ENCODE results near the gene ANXA2R.

The ANXA2R gene

DNA sequence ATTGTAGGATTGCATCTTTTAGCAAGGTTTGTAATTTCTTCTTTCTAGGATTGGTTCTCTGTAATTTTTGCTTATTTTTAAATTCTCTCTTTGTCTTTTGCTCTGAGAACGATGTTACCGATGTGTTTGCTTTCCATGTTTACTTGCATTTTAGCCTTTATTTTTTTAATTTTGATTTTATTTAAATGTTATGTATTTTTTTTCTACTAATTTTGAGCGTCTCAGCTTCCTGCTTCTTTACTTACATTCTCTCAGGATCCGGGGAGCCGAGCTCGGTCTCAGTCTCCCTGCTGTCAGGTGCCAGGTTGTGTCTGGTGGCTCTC is 20.9 kb downstream of the ANXA2R start:
- ChIA-PET CTCF (interaction anchor here (1.0 to 3.9 kb wide), 6 partner anchors 10 to 110 kb away, joined by 4 to 31 read pairs (median 10); partner anchors contain the start of gene ANXA2R), POLR2A (interaction anchor here (1.0 to 4.6 kb wide), 13 partner anchors 8 to 583 kb away, joined by 3 to 42 read pairs (median 8); partner anchors contain the start of genes ANXA2R, TMEM267 and ZNF131)
- no peak for DNase-seq (ENCODE audit: extremely low spot score)
- peak; percentile 10; the same call in 1 of the 2 replicates for TF ChIP-seq L3MBTL2 (conservative IDR thresholded peaks at IDR 0.05)
- no peak for TF ChIP-seq ELF4 (IDR thresholded peaks at IDR 0.05)

DNA sequence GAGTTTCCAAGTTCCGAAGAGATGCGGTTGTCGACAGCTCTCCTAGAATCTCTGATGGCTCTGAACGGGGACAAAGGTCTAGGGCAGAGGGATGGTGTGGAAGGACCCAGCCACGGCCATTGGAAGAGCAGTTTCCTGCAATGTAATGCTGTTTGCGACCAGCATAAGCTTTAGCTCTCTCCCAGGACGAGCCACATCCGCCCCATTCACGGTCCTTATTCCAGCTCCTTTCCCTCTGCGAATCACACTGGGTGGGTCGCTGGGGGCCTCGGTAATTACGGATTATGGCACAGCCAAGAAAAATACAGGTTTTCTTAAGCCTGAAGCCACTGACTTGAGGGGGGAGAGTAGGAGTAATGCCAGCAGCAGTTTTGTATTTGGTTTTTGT is 22.7 kb downstream of the ANXA2R start:
- DNase-seq (ENCODE audit: extremely low spot score) = no peak
- ChIA-PET POLR2A (interaction anchor here (0.6 to 4.6 kb wide), 12 partner anchors 9 to 1113 kb away, joined by 3 to 36 read pairs (median 4); partner anchors contain the start of genes ANXA2R, RIMOC1 and TMEM267), CTCF (interaction anchor here (0.6 to 1.0 kb wide), 3 partner anchors 10 to 108 kb away, joined by 3 to 6 read pairs (median 5); no protein-coding TSS in a partner anchor)
- TF ChIP-seq LEF1 (IDR thresholded peaks at IDR 0.05; ENCODE audit: borderline replicate concordance) (no peak), TARDBP (IDR thresholded peaks at IDR 0.05) (no peak), ELF4 (IDR thresholded peaks at IDR 0.05) (no peak), FOXK2 (IDR thresholded peaks at IDR 0.05) (no peak), ARNT (IDR thresholded peaks at IDR 0.05) (no peak), ZNF384 (IDR thresholded peaks at IDR 0.05) (no peak), CTBP1 (IDR thresholded peaks at IDR 0.05; ENCODE audit: borderline replicate concordance) (no peak), FOXA1 (IDR thresholded peaks at IDR 0.05) (no peak), FOXM1 (IDR thresholded peaks at IDR 0.05; ENCODE audit: borderline replicate concordance) (no peak), BHLHE40 (IDR thresholded peaks at IDR 0.05; ENCODE audit: borderline replicate concordance) (no peak)

DNA sequence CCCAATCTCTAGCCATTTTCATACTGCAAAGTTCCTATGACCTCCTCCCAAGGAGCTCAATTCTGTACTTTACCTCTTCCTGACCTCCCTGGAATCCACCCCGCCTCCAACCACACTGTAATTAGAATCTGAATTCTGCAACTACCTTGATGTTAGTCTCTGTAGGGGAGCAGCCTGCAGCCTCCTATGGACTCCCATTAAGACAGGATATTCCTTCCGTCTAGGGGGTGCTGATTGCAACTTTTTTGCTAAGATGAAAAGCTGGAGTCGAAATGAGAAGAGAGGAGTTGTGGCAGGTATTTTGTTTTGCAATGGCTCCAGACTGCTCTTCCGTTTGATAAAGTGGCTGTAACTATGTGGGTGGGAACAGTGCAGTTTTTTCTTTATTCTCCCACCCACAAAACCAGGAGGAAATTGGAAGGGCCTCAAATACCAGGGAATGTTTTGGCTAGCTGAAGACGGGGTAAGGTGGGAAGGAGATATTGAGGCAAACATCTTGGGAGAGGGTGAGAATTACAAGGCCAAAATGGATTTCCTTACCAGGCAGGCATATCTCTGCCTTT is 23.8 kb downstream of the ANXA2R start:
- CTCF ChIA-PET = no interaction called here
- TF ChIP-seq FOXK2 (IDR thresholded peaks at IDR 0.05) (no peak), FOXM1 (IDR thresholded peaks at IDR 0.05; ENCODE audit: borderline replicate concordance) (no peak), L3MBTL2 (conservative IDR thresholded peaks at IDR 0.05) (no peak), ZNF384 (IDR thresholded peaks at IDR 0.05) (no peak)
- no peak for DNase-seq (ENCODE audit: extremely low spot score)
- POLR2A ChIA-PET = interaction anchor here (1.7 to 4.6 kb wide), 4 partner anchors 8 to 25 kb away, joined by 4 to 36 read pairs (median 18); partner anchors contain the start of gene ANXA2R

DNA sequence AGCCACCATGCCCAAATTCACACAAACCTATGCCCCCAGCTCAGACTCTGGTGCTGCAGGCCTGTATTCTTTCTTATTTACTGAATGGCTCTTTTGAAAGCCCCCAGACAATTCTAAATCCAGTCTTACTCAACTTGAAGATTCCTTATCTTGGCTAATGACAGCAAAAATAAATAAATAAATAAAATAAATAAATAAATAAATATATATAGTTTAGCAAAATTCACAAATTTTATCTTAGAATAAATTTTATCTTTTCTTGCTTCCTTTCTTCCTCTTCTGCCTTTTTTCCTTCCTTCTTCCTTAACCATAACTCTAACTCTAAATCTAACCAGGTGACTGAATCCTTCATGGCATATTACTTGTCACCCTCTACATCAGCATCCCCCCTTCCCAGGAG is 25.6 kb downstream of the ANXA2R start:
- POLR2A ChIA-PET = interaction anchor here (1.6 kb wide), 1 partner anchor 51 kb away, joined by 4 read pairs; no protein-coding TSS in a partner anchor
- TF ChIP-seq ARNT (IDR thresholded peaks at IDR 0.05) = no peak
- TF ChIP-seq FOXK2 (IDR thresholded peaks at IDR 0.05) = no peak
- TF ChIP-seq CTBP1 (IDR thresholded peaks at IDR 0.05; ENCODE audit: borderline replicate concordance) = no peak
- TF ChIP-seq SUZ12 (IDR thresholded peaks at IDR 0.05) = no peak
- TF ChIP-seq ELF4 (IDR thresholded peaks at IDR 0.05) = no peak
- no peak for TF ChIP-seq SP1 (IDR thresholded peaks at IDR 0.05)
- TF ChIP-seq L3MBTL2 (conservative IDR thresholded peaks at IDR 0.05) = no peak
- no peak for TF ChIP-seq BHLHE40 (IDR thresholded peaks at IDR 0.05; ENCODE audit: borderline replicate concordance)
- no peak for TF ChIP-seq FOXA1 (IDR thresholded peaks at IDR 0.05)
- CTCF ChIA-PET = interaction anchor here (0.6 to 1.1 kb wide), 2 partner anchors 27 to 561 kb away, joined by 3 to 5 read pairs; no protein-coding TSS in a partner anchor
- DNase-seq (ENCODE audit: extremely low spot score) = no peak

DNA sequence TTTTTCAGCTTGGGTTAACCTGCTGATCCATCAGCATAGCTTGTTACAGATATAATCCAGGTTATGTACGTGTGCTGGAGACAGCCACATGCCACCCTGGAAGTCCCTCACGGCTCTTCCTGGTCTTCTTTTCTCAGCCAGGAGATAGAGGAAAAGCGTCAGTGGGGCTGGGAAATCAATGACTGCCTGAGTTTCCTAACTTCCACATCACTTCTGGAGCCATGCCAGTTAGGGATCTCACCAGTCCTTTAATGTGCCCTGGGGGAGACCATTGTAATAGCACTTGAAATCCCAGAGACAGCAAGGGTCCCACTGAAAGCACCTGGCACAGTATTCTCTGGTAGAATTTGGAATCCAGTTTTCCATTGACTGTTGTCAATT is 29.2 kb downstream of the ANXA2R start:
- DNase-seq (ENCODE audit: extremely low spot score) = no peak
- TF ChIP-seq HDGF (IDR thresholded peaks at IDR 0.05; ENCODE audit: borderline replicate concordance) (no peak), FOXA1 (IDR thresholded peaks at IDR 0.05) (no peak), ELF4 (IDR thresholded peaks at IDR 0.05) (no peak), ZNF384 (IDR thresholded peaks at IDR 0.05) (no peak), CTBP1 (IDR thresholded peaks at IDR 0.05; ENCODE audit: borderline replicate concordance) (no peak), FOXM1 (IDR thresholded peaks at IDR 0.05; ENCODE audit: borderline replicate concordance) (no peak)
- ChIA-PET CTCF (no interaction called here), POLR2A (interaction anchor here (1.0 kb wide), 1 partner anchor 8 kb away, joined by 3 read pairs; no protein-coding TSS in a partner anchor)

- POLR2A ChIA-PET = interaction anchor here (1.0 to 4.6 kb wide), 13 partner anchors 8 to 475 kb away, joined by 3 to 41 read pairs (median 9); partner anchors contain the start of genes ANXA2R and TMEM267
- no peak for DNase-seq (ENCODE audit: extremely low spot score)
- CTCF ChIA-PET = interaction anchor here (0.7 to 1.9 kb wide), 7 partner anchors 9 to 97 kb away, joined by 3 to 12 read pairs (median 3); no protein-coding TSS in a partner anchor
- TF ChIP-seq CTBP1 (IDR thresholded peaks at IDR 0.05; ENCODE audit: borderline replicate concordance) (no peak), SP1 (IDR thresholded peaks at IDR 0.05) (no peak), FOXK2 (IDR thresholded peaks at IDR 0.05) (no peak), ZNF384 (IDR thresholded peaks at IDR 0.05) (no peak), PKNOX1 (IDR thresholded peaks at IDR 0.05) (no peak), LEF1 (IDR thresholded peaks at IDR 0.05; ENCODE audit: borderline replicate concordance) (no peak), TARDBP (IDR thresholded peaks at IDR 0.05) (no peak), NFRKB (IDR thresholded peaks at IDR 0.05) (no peak), HDGF (IDR thresholded peaks at IDR 0.05; ENCODE audit: borderline replicate concordance) (no peak), FOXA1 (IDR thresholded peaks at IDR 0.05) (no peak), L3MBTL2 (conservative IDR thresholded peaks at IDR 0.05) (no peak), ELF4 (IDR thresholded peaks at IDR 0.05) (no peak), SUZ12 (IDR thresholded peaks at IDR 0.05) (no peak), ARNT (IDR thresholded peaks at IDR 0.05) (no peak), FOXM1 (IDR thresholded peaks at IDR 0.05; ENCODE audit: borderline replicate concordance) (no peak), BHLHE40 (IDR thresholded peaks at IDR 0.05; ENCODE audit: borderline replicate concordance) (no peak)
Observed at GRCh38 chr5:43008363-43009153, 31.6 kb downstream of the ANXA2R start.

DNA sequence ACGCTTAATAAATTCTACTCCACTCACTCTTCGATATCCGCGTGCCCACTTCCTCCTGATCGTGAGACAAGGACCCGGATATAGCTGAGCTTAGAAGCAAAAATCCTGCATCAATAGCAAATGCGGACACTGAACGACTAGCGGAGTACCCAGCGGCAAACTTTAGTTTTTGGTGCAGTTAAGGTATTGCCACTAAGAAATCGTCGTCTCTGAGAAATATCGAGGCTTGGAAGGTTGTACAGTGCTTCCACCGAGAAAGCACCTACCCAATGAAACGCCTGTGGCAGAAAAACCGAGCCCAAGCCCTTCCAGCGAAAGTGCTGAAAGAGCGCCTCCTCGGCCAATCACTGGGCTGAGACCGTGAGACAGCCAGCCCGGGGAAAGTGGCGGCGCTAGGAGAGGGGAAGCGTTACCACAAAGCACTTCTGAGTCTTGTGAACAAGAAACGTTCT is 32.2 kb downstream of the ANXA2R start:
- no peak for DNase-seq (ENCODE audit: extremely low spot score)
- POLR2A ChIA-PET = interaction anchor here (0.8 to 4.6 kb wide), 15 partner anchors 9 to 113 kb away, joined by 3 to 41 read pairs (median 6); partner anchors contain the start of genes ANXA2R and ZNF131
- CTCF ChIA-PET = interaction anchor here (0.7 to 1.9 kb wide), 8 partner anchors 9 to 96 kb away, joined by 3 to 12 read pairs (median 3); no protein-coding TSS in a partner anchor
- TF ChIP-seq LEF1 (IDR thresholded peaks at IDR 0.05; ENCODE audit: borderline replicate concordance) (no peak), FOXM1 (IDR thresholded peaks at IDR 0.05; ENCODE audit: borderline replicate concordance) (no peak), SP1 (IDR thresholded peaks at IDR 0.05) (no peak), HDGF (IDR thresholded peaks at IDR 0.05; ENCODE audit: borderline replicate concordance) (no peak), TARDBP (IDR thresholded peaks at IDR 0.05) (no peak), SUZ12 (IDR thresholded peaks at IDR 0.05) (no peak), L3MBTL2 (conservative IDR thresholded peaks at IDR 0.05) (peak; percentile 75; the same call in 1 of the 2 replicates), FOXK2 (IDR thresholded peaks at IDR 0.05) (no peak), NFRKB (IDR thresholded peaks at IDR 0.05) (no peak)
